ENCODE measurements around the gene PPIL1. TPM values are rescaled to one million over a fixed set of nuclear protein-coding genes. Genes with fewer than 3 reads are reported as not detected.

The PPIL1 gene
- total RNA-seq, 4 donors from 2014 or later, result 22.8 to 36.0 (median 27.5) TPM

DNA sequence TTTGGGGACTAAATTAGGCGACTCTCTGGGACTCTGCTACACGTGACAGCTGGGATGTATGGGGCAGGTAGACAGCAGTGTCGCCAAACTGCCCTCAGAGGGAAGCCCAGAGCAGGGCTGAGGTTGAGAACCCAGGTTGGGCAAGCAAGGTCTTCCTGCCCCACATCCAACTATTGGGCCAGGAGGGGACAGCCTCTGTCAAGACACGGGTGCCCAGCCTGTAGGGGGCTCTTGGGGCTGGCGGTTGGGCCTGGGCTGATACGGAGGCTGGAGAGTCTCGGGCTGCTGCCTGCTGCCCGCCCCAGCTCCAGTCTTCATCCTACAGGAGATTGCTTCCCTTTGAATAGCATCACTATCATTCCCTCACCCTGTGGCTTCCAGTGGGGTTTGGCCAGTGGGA lies 68.7 kb downstream of the PPIL1 start:
- no peaks in the 10 kb centered on the region for H3K9me3 ChIP-seq
- no peak for DNase-seq
- TF ChIP-seq POLR2A (IDR thresholded peaks at IDR 0.05) (no peak), CTCF (IDR thresholded peaks at IDR 0.05) (no peak)
- H3K4me1 ChIP-seq, result no peaks in the 10 kb centered on the region
- H3K27me3 ChIP-seq, result no peaks in the 10 kb centered on the region
- no peak overlapping the region for H3K27ac ChIP-seq
- no peaks in the 10 kb centered on the region for H3K36me3 ChIP-seq
- intact Hi-C loops (cut with DNase I; ENCODE audit: low total_unique reads), result no loop called here
- H3K4me3 ChIP-seq, result no peak overlapping the region

GRCh38 chr6:36805096-36805797 lies 69.4 kb downstream of the PPIL1 start:
- no peaks in the 10 kb centered on the region for H3K36me3 ChIP-seq
- H3K27me3 ChIP-seq, result no peaks in the 10 kb centered on the region
- DNase-seq, result no peak
- no peaks in the 10 kb centered on the region for H3K9me3 ChIP-seq
- intact Hi-C loops (cut with DNase I; ENCODE audit: low total_unique reads), result no loop called here
- TF ChIP-seq POLR2A (IDR thresholded peaks at IDR 0.05) (no peak), CTCF (IDR thresholded peaks at IDR 0.05) (no peak)
- H3K27ac ChIP-seq, result no peak overlapping the region
- H3K4me3 ChIP-seq, result no peak overlapping the region
- H3K4me1 ChIP-seq, result no peaks in the 10 kb centered on the region

Other genes starting within 250 kb of the PPIL1 start
- gene CDKN1A, start 196.1 kb downstream of the PPIL1 start, total RNA-seq, result 100 to 1,000 TPM in 1 of 4 donors, 10 to 100 TPM in 2, 1 to 10 TPM in 1; 8.8 to 119 (median 75.8) TPM
- under 1 TPM in 1 of 4 donors, not detected in 3; 0.37 TPM for gene RAB44, start 177.0 kb downstream of the PPIL1 start, total RNA-seq
- gene CPNE5, start 35.4 kb downstream of the PPIL1 start, total RNA-seq, result 10 to 100 TPM in 3 of 4 donors, 1 to 10 TPM in 1; 9.5 to 33.8 (median 12.2) TPM
- 10 to 100 TPM; 21.3 to 67.9 (median 42.6) TPM for gene C6orf89, start 11.1 kb upstream of the PPIL1 start, total RNA-seq
- 10 to 100 TPM in 1 of 4 donors, 1 to 10 TPM in 3; 1.2 to 32.4 (median 6.7) TPM for gene PI16, start 79.9 kb upstream of the PPIL1 start, total RNA-seq
- gene MTCH1, start 111.4 kb upstream of the PPIL1 start, total RNA-seq, result 100 to 1,000 TPM; 111 to 172 (median 146) TPM
- 10 to 100 TPM in 3 of 4 donors, under 1 TPM in 1; 0.51 to 27.6 (median 11.5) TPM for gene FGD2, start 130.9 kb upstream of the PPIL1 start, total RNA-seq